A549 (cell line): ENCODE measurements around the gene TMEM232. TPM values are rescaled to one million over a fixed set of nuclear protein-coding genes. Genes with fewer than 3 reads are reported as not detected.

Experiments used
- ATAC-seq, 2 experiments: fragments of 200-7000 bp in 1 of 2; fragments of >200 bp in 1 of 2; cut with Nextera tagmentation in 1 of 2; cut with Tn5 transposase in 1 of 2; 3 replicates each; pipeline versions ENCODE4 v1.8.0 to v1.9.1; 2018 to 2020; ENCODE audit warnings: mild to moderate bottlenecking in 1 of 2, moderate library complexity in 1 of 2
- CTCF ChIA-PET: fragments of 300-600 bp; sonication (Branson Sonifier 250); formaldehyde crosslinking; extraction: SDS; loops from one replicate; lab custom pipeline; 2021; ENCODE audit warnings: antibody characterized with exemption, inconsistent platforms; lab: Yijun Ruan, JAX
- POLR2A ChIA-PET: fragments of 350-600 bp; formaldehyde crosslinking; extraction: SDS; loops from one replicate; lab custom pipeline; 2021; ENCODE audit warnings: antibody characterized with exemption, inconsistent platforms; lab: Yijun Ruan, JAX
- DNase-seq, 2 experiments: peaks; one replicate each; pipeline versions ENCODE4 v3.0.0 to v3.0.0-alpha.2; 2011 to 2016; ENCODE audit warnings: low read depth in 1 of 2, low spot score in 1 of 2
- FAIRE-seq: peaks from 2 replicates; lab custom pipeline; 2011; peaks lifted over from hg19 to GRCh38; lab: Jason Lieb, UNC
- H3K27ac ChIP-seq, 2 experiments: fragments of >200 bp; sonication (Bioruptor Twin); formaldehyde crosslinking; 3 replicates each; pipeline ENCODE4 v1.5.1; 2016 to 2017
- H3K4me1 ChIP-seq: fragments of >200 bp; sonication (Bioruptor Twin); formaldehyde crosslinking; 3 replicates; pipeline ENCODE4 v1.6.1; 2016
- H3K4me2 ChIP-seq: fragments of >200 bp; sonication (Bioruptor Twin); formaldehyde crosslinking; 3 replicates; pipeline ENCODE4 v1.6.1; 2016
- H3K4me3 ChIP-seq: fragments of >200 bp; sonication (Bioruptor Twin); formaldehyde crosslinking; 3 replicates; pipeline ENCODE4 v1.5.1; 2016
- H3K9me3 ChIP-seq: fragments of >200 bp; sonication (Bioruptor Twin); formaldehyde crosslinking; 3 replicates; pipeline ENCODE4 v1.6.1; 2016
- CBX8 ChIP-seq: fragments of 200-600 bp; sonication (generic); IDR thresholded peaks from 2 replicates; pipeline ENCODE4 v1.6.1; 2016
- CHD2 ChIP-seq: fragments of 150-350 bp; IDR thresholded peaks from 2 replicates; pipeline ENCODE4 v1.6.1; 2014; ENCODE audit warnings: low read length; ENCODE audit not compliant: partially characterized antibody
- CTCF ChIP-seq: fragments of >200 bp; sonication (Bioruptor Twin); formaldehyde crosslinking; IDR thresholded peaks from 3 replicates; pipeline ENCODE4 v1.5.1; 2016
- EHF ChIP-seq: fragments of 250-450 bp; sonication (Bioruptor Pico); IDR thresholded peaks from 2 replicates; pipeline ENCODE4 v1.5.0; 2020; ENCODE audit warnings: mild to moderate bottlenecking
- ESRRA ChIP-seq: fragments of 150-350 bp; IDR thresholded peaks from 2 replicates; pipeline ENCODE4 v1.6.1; 2014; ENCODE audit warnings: mild to moderate bottlenecking, low read length, borderline replicate concordance
- GATA3 ChIP-seq: IDR thresholded peaks from 2 replicates; pipeline ENCODE4 v1.6.1; 2012; ENCODE audit warnings: borderline replicate concordance
- HEYL ChIP-seq: fragments of 250-450 bp; sonication (Bioruptor Pico); IDR thresholded peaks from 2 replicates; pipeline ENCODE4 v1.8.0; 2021; ENCODE audit warnings: mild to moderate bottlenecking, moderate library complexity
- HOXB13 ChIP-seq: fragments of 250-450 bp; sonication (Bioruptor Pico); IDR thresholded peaks from 2 replicates; pipeline ENCODE4 v1.5.0; 2020; ENCODE audit warnings: low read depth, mild to moderate bottlenecking, moderate library complexity
- JUNB ChIP-seq: fragments of >200 bp; sonication (Bioruptor Twin); formaldehyde crosslinking; IDR thresholded peaks from 2 replicates; pipeline ENCODE4 v1.6.1; 2016
- PHF8 ChIP-seq: fragments of 200-600 bp; sonication (generic); IDR thresholded peaks from 2 replicates; pipeline ENCODE4 v1.6.1; 2016; ENCODE audit warnings: low read depth, mild to moderate bottlenecking, antibody characterized with exemption, moderate library complexity, borderline replicate concordance
- POLR2AphosphoS2 ChIP-seq: conservative IDR thresholded peaks from 2 replicates; pipeline ENCODE4 v1.6.1; 2012; ENCODE audit warnings: low read length, improper control_type of control experiment, inconsistent platforms
- RNF2 ChIP-seq: fragments of 200-600 bp; sonication (generic); IDR thresholded peaks from 2 replicates; pipeline ENCODE4 v1.6.1; 2016; ENCODE audit warnings: low read depth, mild to moderate bottlenecking, antibody characterized with exemption, moderate library complexity, borderline replicate concordance
- TFCP2L1 ChIP-seq: fragments of 250-450 bp; sonication (Bioruptor Pico); IDR thresholded peaks from 2 replicates; pipeline ENCODE4 v1.5.0; 2021; ENCODE audit warnings: mild to moderate bottlenecking
- ZFP36 ChIP-seq: fragments of 450-650 bp; IDR thresholded peaks from 2 replicates; pipeline ENCODE4 v1.6.1; 2014; ENCODE audit warnings: borderline replicate concordance; ENCODE audit not compliant: partially characterized antibody
- ZSCAN20 ChIP-seq: fragments of 250-450 bp; sonication (Bioruptor Pico); IDR thresholded peaks from 2 replicates; pipeline ENCODE4 v1.8.0; 2022; ENCODE audit warnings: mild to moderate bottlenecking, moderate library complexity
- WGBS: methylation state at CpG from one replicate; pipeline ENCODE4 v1.1.6; 2017; ENCODE audit errors: missing lambda C conversion rate; 5-methylcytosine and 5-hydroxymethylcytosine counted together
- polyA minus RNA-seq: library from RNA; depleted of rRNA, polyadenylated mRNA; stranded (reverse); fragments of >200 nt; gene quantifications from 2 replicates; pipeline ENCODE4 v1.2.3, GENCODE V29; 2011; rRNA and poly(A)+ RNA removed
- polyA plus RNA-seq, 4 experiments: library from polyadenylated mRNA; depleted of rRNA in 3 of 4; stranded (reverse); fragments of >200 nt; fragmentation: RNase III in 1 of 4; extraction: RNeasy Plus Mini Kit Qiagen cat#74134 plus additional on column Dnase treatment in 1 of 4; gene quantifications; 2 replicates in 3 of 4; 3 replicates in 1 of 4; pipeline ENCODE4 v1.2.3, GENCODE V29; 2011 to 2017
- TF ChIP-seq, protein P1 (sequence below): fragments of 450-650 bp; IDR thresholded peaks from 2 replicates; pipeline ENCODE4 v1.6.1; 2014; ENCODE audit warnings: antibody characterized with exemption
- TF ChIP-seq, protein P2 (sequence below): IDR thresholded peaks from 2 replicates; pipeline ENCODE4 v1.6.1; 2012; ENCODE audit warnings: low read depth, borderline replicate concordance

TMEM232 gene
- polyA plus RNA-seq (2011; rRNA removed) = 0.39 TPM in 1 of 2 replicates, not detected in the other
- not detected in 2 replicates for polyA plus RNA-seq (2012; cell fraction: cytosol; rRNA removed)
- polyA plus RNA-seq (2012; cell fraction: nucleus; rRNA removed) = not detected in 2 replicates
- polyA plus RNA-seq (2017; fragmentation: RNase III; extraction: RNeasy Plus Mini Kit Qiagen cat#74134 plus additional on column Dnase treatment) = 0.12 to 0.17 TPM (median 0.16 TPM) in 3 replicates
- polyA minus RNA-seq = 1.1 TPM in 1 of 2 replicates, not detected in the other

DNA sequence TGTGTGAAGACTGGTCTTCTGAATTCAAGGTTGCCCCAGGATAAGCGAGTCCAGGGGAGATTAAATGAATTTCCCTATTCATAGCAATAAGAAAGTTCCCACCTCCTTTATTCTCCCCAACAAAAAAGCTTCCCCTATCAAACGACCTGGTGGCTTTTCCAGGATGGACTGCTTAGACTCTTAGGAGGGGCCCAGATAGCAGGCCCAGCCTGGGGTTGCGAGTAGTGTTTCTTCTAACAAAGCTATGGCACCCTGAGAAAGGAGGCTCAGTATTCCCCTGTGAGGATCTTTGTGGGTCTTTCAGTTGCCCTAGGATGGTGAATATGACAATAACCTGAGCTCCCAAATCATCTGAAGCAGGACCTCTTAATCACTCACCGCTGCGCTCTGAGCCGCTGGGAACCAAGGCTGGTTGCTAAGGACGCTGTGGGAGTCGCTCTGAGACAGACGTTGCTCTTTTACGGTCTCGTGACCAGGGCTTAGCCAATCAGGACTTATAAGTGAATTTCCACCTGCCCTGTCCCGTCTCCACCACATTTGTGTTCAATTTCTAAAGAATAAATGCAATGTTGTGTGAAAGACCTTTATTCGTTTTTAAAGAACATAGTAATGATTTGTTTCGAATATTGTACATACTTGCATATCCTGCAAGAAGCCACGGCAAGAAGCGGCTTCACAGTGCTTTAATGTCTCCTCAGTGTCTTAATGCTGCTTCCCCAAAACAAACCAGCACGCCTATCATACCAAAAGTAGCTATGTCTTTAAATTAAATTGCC is at the start of gene TMEM232:
TMEM232 (minus strand) TSS at position 423 of the 776 bp plus-strand sequence. CDS start 59,319 bp downstream, outside the sequence.
- Histone ChIP-seq H3K4me2 (peak within 1 kb of the TSS; percentile 72), H3K27ac (no peak within 1 kb of the TSS), H3K4me3 (peak within 1 kb of the TSS; percentile 45), H3K4me1 (no peaks in the 10 kb centered on the region), H3K9me3 (no peaks in the 10 kb centered on the region)
- no peak for FAIRE-seq
- WGBS = 36% methylated on average over 17 of the region's 17 CpGs
- peak; percentile 98 for ATAC-seq
- ChIA-PET POLR2A (no interaction called here), CTCF (no interaction called here)
- no peak for TF ChIP-seq CTCF
- TF ChIP-seq PHF8 = 0 out of 2 replicates have a peak, but pooled peaks have one; percentile 32
- TF ChIP-seq, protein P1, sequence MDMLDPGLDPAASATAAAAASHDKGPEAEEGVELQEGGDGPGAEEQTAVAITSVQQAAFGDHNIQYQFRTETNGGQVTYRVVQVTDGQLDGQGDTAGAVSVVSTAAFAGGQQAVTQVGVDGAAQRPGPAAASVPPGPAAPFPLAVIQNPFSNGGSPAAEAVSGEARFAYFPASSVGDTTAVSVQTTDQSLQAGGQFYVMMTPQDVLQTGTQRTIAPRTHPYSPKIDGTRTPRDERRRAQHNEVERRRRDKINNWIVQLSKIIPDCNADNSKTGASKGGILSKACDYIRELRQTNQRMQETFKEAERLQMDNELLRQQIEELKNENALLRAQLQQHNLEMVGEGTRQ = peak; percentile 52
- TF ChIP-seq CBX8 = no peak
- DNase-seq = peak; percentile 21 to 63

DNA sequence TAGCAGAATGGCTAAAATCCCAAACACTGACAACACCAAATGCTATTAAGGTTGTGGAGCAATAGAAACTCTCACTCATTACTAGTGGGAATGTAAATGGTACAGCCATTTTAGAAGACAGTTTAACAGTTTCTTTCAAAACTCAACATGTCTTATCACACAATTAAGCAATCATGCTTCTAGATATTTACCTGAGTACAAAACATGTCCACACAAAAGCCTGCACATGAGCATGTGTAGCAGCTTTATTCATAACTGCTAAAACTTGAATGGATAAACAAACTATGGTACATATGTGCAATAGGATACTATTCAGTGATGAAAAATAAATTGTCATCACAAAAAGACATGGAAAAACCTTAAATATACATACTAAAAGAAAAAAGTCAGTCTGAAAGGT is 43.8 kb upstream of the TMEM232 start:
- Histone ChIP-seq H3K4me1 (no peaks in the 10 kb centered on the region), H3K9me3 (no peaks in the 10 kb centered on the region), H3K4me3 (no peak overlapping the region), H3K4me2 (no peak overlapping the region), H3K27ac (no peak overlapping the region)
- ChIA-PET CTCF (no interaction called here), POLR2A (no interaction called here)
- ATAC-seq (no peak), FAIRE-seq (no peak), DNase-seq (no peak)
- TF ChIP-seq ESRRA (no peak), GATA3 (no peak), EHF (CRISPR knock-in tag) (no peak), HOXB13 (no peak), HEYL (CRISPR knock-in tag) (no peak), JUNB (no peak)

GRCh38 chr5:110769000-110769681 is 42.7 kb upstream of the TMEM232 start:
- DNase-seq = no peak
- WGBS = 38% methylated on average over 5 of the region's 5 CpGs
- no peak overlapping the region for H3K4me3 ChIP-seq
- POLR2A ChIA-PET = no interaction called here
- no peak overlapping the region for H3K27ac ChIP-seq
- H3K9me3 ChIP-seq = no peaks in the 10 kb centered on the region
- CTCF ChIA-PET = no interaction called here
- H3K4me1 ChIP-seq = no peaks in the 10 kb centered on the region
- FAIRE-seq = no peak
- TF ChIP-seq HOXB13 (no peak), RNF2 (no peak), ZSCAN20 (CRISPR knock-in tag) (no peak), POLR2AphosphoS2 (no peak), TFCP2L1 (no peak), CHD2 (no peak), ZFP36 (no peak)
- TF ChIP-seq, protein P2, sequence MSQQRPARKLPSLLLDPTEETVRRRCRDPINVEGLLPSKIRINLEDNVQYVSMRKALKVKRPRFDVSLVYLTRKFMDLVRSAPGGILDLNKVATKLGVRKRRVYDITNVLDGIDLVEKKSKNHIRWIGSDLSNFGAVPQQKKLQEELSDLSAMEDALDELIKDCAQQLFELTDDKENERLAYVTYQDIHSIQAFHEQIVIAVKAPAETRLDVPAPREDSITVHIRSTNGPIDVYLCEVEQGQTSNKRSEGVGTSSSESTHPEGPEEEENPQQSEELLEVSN = no peak
- ATAC-seq = no peak
- no peak overlapping the region for H3K4me2 ChIP-seq
